Heart right ventricle (tissue), 16 donors: Measurements from ENCODE around the gene CPVL. TPM values are rescaled to one million over a fixed set of nuclear protein-coding genes. Genes with fewer than 3 reads are reported as not detected.

Experiments used
- ATAC-seq, 8 donors: fragments of 200-7000 bp; cut with Tn5 transposase; one replicate each; pipeline ENCODE4 v1.9.1; 2020; ENCODE audit warnings: mild to moderate bottlenecking in 8 of 8, moderate library complexity in 8 of 8, moderate number of reproducible peaks in 1 of 8
- DNase-seq, 2 donors: peaks; one replicate each; pipeline ENCODE4 v3.0.0-alpha.2; 2020
- H3K27ac ChIP-seq, 10 donors: fragments of 200-600 bp; sonication (generic) in 2 of 10; one replicate each; pipeline versions ENCODE4 v1.5.0 to v1.8.0; 2020 to 2022; ENCODE audit warnings: mild to moderate bottlenecking in 3 of 10
- H3K27me3 ChIP-seq, 7 donors: fragments of 200-600 bp; one replicate each; pipeline ENCODE4 v1.8.0; 2021 to 2022; ENCODE audit warnings: mild to moderate bottlenecking in 2 of 7
- H3K36me3 ChIP-seq, 9 donors: fragments of 200-600 bp; sonication (generic) in 1 of 9; one replicate each; pipeline versions ENCODE4 v1.5.0 to v1.8.0; 2020 to 2022; ENCODE audit warnings: mild to moderate bottlenecking in 2 of 9
- H3K4me1 ChIP-seq, 9 donors: fragments of 200-600 bp; sonication (generic) in 1 of 9; one replicate each; pipeline versions ENCODE4 v1.5.0 to v1.8.0; 2020 to 2022; ENCODE audit warnings: mild to moderate bottlenecking in 4 of 9
- H3K4me3 ChIP-seq, 10 donors: fragments of 200-600 bp; sonication (generic) in 2 of 10; one replicate each; pipeline versions ENCODE4 v1.5.0 to v1.8.0; 2020 to 2022; ENCODE audit warnings: mild to moderate bottlenecking in 7 of 10, moderate library complexity in 2 of 10
- H3K9me3 ChIP-seq, 11 donors: fragments of 200-600 bp in 10 of 11; sonication (generic) in 2 of 11; one replicate each; pipeline versions ENCODE4 v1.5.0 to v1.8.0; 2013 to 2022; ENCODE audit warnings: mild to moderate bottlenecking in 2 of 11, control low read depth in 1 of 11, moderate library complexity in 1 of 11
- CTCF ChIP-seq, 9 donors: fragments of 200-600 bp; sonication (generic) in 2 of 9; IDR thresholded peaks; one replicate each; pipeline versions ENCODE4 v1.5.0 to v1.8.0; 2021 to 2022; ENCODE audit warnings: antibody characterized with exemption in 9 of 9, mild to moderate bottlenecking in 5 of 9, moderate library complexity in 1 of 9
- WGBS, 2 donors: extraction: QIAGEN DNeasy Blood & Tissue Kit; methylation state at CpG; one replicate each; pipeline ENCODE4 v1.1.7; 2013; ENCODE audit warnings: inconsistent platforms in 1 of 2; 5-methylcytosine and 5-hydroxymethylcytosine counted together
- intact Hi-C, 10 donors: fragments of 100-400 bp; cut with DNase I; formaldehyde crosslinking; loops; one replicate each; pipeline versions ENCODE4 v1.11.1 to v1.14.2; 2022
- polyA plus RNA-seq, 2 donors: library from polyadenylated mRNA; stranded (reverse); fragments of 200-250 nt; gene quantifications; one replicate each; pipeline ENCODE4 v1.2.3, GENCODE V29; 2013
- total RNA-seq, 10 donors: library from RNA; stranded (reverse); fragmentation: NEBNext Ultra II Directional in 3 of 10; extraction: Animal tissue kit (Norgen Biotek cat#: 25700) in 3 of 10; gene quantifications; one replicate each; pipeline versions ENCODE4 v1.2.1 to v1.2.4, GENCODE V29; 2021 to 2023
- donor health status: Arrhythmogenic right ventricular cardiomyopathy.
- donor health status: ischemic (EF 13 %, LVEDD 7.1; RV severe dilation, severe dysfunction).
- donor health status: healthy with polysubstance abuse.
- donor health status: DM: no; HTN: yes; CAD: no.
- donor health status: DM: no; HTN: no; CAD: no.
- donor health status: ischemic (EF 25% LVEDD 6.9; RV normal size, moderate dysfunction).
- donor health status: ischemic (EF 25% LVEDD 5.7; RV mildly dilated, moderate dysfunction).
- donor health status: healthy.
- donor health status: DM: yes; HTN: yes; CAD: no.
- donor health status: Ischemic cardiomyopathy.
- donor health status: ischemic (EF 35%, LVEDD 5.7; RV mildly dilated, moderate dysfunction).
- donor health status: nonischemic (EF 11% LVEDD 7.7; RV severe dilation, severe dysfunction).
- donor health status: DM: yes; HTN: yes; CAD: no.
- donor health status: PGD.
- donor health status: ischemic (EF 29% LVEDD 5.4; RV normal size, mild dysfunction).
- donor health status: nonischemic (EF 23%, LVEDD 6.1; RV moderate dilation, normal function).

CPVL gene
- total and polyA plus RNA-seq, 12 donors, result 49.4 to 215 (median 93.0) TPM

GRCh38 chr7:28976022-28976421, 170.3 kb downstream of the CPVL start:
- DNase-seq, result no peak
- 73 to 74% methylated on average over 3 of the region's 3 CpGs for WGBS, 2 donors
- peaks cover 0 to 9% (median 0%) of the 10 kb centered on the region in 9 donors for H3K4me1 ChIP-seq
- H3K4me3 ChIP-seq, result no peak overlapping the region
- peak overlapping the region in 1 of 10 donors; percentile 7 for H3K27ac ChIP-seq
- no peaks in the 10 kb centered on the region for H3K36me3 ChIP-seq
- no peaks in the 10 kb centered on the region for H3K27me3 ChIP-seq
- peak in 3 of 8 donors; percentile 16 to 43 (median 22) for ATAC-seq
- intact Hi-C loops, result loop anchor here in 1 of 10 donors (5.0 kb wide), 1 partner anchor 1564 kb away; no protein-coding TSS in a partner anchor
- no peak for TF ChIP-seq CTCF (IDR thresholded peaks at IDR 0.05)
- peaks cover 0 to 52% (median 20%) of the 10 kb centered on the region in 11 donors for H3K9me3 ChIP-seq

GRCh38 chr7:28973591-28973990, 172.7 kb downstream of the CPVL start:
- intact Hi-C loops, result no loop called here

GRCh38 chr7:28964056-28964455, 182.3 kb downstream of the CPVL start:
- TF ChIP-seq CTCF (IDR thresholded peaks at IDR 0.05), result no peak
- H3K4me1 ChIP-seq, result peaks cover 0 to 2% (median 0%) of the 10 kb centered on the region in 9 donors
- DNase-seq (no peak), ATAC-seq (no peak)
- WGBS, 2 donors, result 84 to 92% methylated on average over 2 of the region's 2 CpGs
- peaks cover 0 to 11% (median 0%) of the 10 kb centered on the region in 7 donors for H3K27me3 ChIP-seq
- intact Hi-C loops, result no loop called here
- no peaks in the 10 kb centered on the region for H3K9me3 ChIP-seq
- no peaks in the 10 kb centered on the region for H3K36me3 ChIP-seq
- H3K27ac ChIP-seq, result no peak overlapping the region
- H3K4me3 ChIP-seq, result no peak overlapping the region

More at GRCh38 chr7:28973591-28973990, 172.7 kb downstream of the CPVL start:
- H3K36me3 ChIP-seq, result no peaks in the 10 kb centered on the region
- H3K4me3 ChIP-seq, result no peak overlapping the region
- H3K27ac ChIP-seq, result no peak overlapping the region
- no peaks in the 10 kb centered on the region for H3K4me1 ChIP-seq
- peaks cover 0 to 65% (median 20%) of the 10 kb centered on the region in 11 donors for H3K9me3 ChIP-seq
- ATAC-seq, result no peak
- WGBS, 2 donors, result 97 to 98% methylated on average over 3 of the region's 3 CpGs
- TF ChIP-seq CTCF (IDR thresholded peaks at IDR 0.05), result no peak
- no peaks in the 10 kb centered on the region for H3K27me3 ChIP-seq
- no peak for DNase-seq

GRCh38 chr7:28961972-28962371, 184.4 kb downstream of the CPVL start:
- intact Hi-C loops, result no loop called here
- H3K27me3 ChIP-seq, result peaks cover 0 to 32% (median 0%) of the 10 kb centered on the region in 7 donors
- ATAC-seq (no peak), DNase-seq (no peak)
- H3K4me1 ChIP-seq, result peaks cover 6 to 23% (median 17%) of the 10 kb centered on the region in 9 donors
- TF ChIP-seq CTCF (IDR thresholded peaks at IDR 0.05), result no peak
- H3K4me3 ChIP-seq, result no peak overlapping the region
- no peak overlapping the region for H3K27ac ChIP-seq
- no peaks in the 10 kb centered on the region for H3K36me3 ChIP-seq
- WGBS, 2 donors, result 74 to 78% methylated on average over 5 of the region's 5 CpGs
- H3K9me3 ChIP-seq, result no peaks in the 10 kb centered on the region
